Measurements from ENCODE around the gene TAF3.

GRCh38 chr10:7969623-7970022 is 151.3 kb downstream of the TAF3 start:
- TF ChIP-seq CTCF (IDR thresholded peaks at IDR 0.05; ENCODE audit: poor library complexity) (no peak), EZH2phosphoT487 (IDR thresholded peaks at IDR 0.05; ENCODE audit: low read depth, severe bottlenecking, unreplicated experiment) (no peak)

Measured in hepatocyte (in vitro differentiated cells).